ENCODE measurements around the gene DBNDD2. TPM values are rescaled to one million over a fixed set of nuclear protein-coding genes. Genes with fewer than 3 reads are reported as not detected.

DBNDD2 gene, protein sequence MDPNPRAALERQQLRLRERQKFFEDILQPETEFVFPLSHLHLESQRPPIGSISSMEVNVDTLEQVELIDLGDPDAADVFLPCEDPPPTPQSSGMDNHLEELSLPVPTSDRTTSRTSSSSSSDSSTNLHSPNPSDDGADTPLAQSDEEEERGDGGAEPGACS
- total RNA-seq, result 3.4 and 9.6 TPM in 2 replicates

DNA sequence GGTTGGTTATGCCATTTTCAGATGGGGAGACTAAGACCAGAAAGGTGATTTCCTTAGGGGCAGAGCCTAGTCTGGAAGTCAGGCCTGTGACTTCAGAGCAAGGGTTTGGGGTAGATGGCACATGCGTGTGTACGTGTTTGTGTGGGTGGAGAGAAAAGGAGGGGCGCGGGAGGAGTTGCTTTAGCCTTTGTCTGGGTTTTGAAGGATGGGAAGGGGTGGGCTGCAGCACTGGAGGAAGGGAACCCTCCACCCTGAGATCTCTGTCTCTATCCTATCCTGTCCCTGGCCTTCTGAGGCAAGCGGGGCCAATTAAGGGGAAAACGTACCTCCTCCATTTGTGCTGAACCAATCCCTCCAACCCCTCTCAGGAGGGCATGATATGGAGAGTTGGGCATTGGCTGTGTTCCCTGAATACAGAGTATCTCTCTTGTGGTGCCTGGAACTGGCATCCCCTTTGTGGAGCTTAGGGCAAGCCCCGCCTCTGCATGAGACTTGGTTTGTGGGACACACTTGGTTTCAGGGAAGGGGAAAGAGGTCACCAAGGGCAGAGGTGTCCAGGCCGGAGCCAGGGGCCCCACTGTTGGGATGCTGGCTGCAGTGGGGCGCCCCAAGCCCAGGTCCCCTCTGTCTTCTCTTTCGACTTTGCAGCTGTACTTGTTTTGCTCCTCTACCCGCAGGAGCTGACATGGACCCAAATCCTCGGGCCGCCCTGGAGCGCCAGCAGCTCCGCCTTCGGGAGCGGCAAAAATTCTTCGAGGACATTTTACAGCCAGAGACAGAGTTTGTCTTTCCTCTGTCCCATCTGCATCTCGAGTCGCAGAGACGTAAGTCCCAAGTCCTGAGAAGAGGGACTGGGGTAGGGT lies at the start of gene DBNDD2:
Gene DBNDD2 (plus strand): TSS at position 507 of the 863 bp plus-strand sequence. CDS start 179 bp downstream, at position 686.

DNA sequence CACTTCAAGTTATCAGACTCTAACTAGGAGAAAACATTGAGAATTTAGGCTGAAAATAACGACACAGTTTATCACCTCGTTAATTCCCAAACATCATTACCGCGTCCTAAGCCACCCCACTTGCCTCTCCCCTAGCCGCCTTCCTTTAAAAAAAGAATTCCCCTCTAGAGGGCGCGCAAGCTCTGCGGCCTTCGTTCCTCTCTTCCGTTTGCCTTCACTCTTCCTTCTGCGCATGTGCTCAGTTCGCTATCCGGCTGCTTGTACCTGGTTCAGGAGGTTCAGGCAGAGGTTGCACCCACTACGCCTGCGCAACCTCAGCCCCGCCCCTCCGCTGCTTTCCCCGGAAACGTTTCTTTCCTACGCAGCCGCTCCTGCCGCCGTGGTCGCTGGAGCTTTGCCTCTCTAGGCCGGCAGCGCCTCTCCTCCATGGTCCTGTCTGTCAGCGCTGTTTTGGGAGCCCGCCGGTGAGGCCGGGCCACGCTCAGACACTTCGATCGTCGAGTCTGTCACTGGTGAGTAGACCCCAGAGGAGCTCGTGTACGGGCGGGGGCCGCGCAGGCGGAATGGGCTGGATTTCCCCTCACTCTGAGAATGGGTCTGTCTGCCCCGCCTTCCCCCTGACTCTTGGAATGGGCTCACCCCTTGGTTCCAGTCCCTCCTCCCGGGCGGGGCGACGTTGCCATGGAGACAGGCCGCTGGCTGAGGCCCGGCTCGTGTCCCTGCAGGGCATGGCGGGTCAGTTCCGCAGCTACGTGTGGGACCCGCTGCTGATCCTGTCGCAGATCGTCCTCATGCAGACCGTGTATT lies 45.1 kb upstream of the DBNDD2 start, which contains the start of gene SYS1:
Gene SYS1 (plus strand): TSS at position 353 of the 807 bp plus-strand sequence. CDS start 376 bp downstream, at position 729.

DNA sequence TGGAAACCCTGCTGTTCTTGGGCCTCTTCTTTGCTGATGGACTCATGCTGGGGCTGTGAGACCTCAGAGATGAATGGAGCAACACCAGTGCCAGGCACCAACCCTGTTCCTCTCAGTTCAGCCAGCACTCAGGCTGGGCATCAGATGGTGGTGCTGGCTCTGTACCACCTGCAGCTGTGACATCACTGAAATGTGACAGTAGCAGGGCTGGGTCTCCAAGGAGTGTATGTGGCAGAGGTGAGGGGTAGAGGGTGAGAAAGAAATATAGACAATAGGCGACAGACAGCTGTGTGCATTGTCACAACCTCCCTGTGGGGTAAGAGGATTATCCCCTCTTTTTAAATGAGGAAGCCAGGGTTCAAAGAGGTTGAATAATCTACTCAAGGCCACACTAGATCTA lies 29.9 kb upstream of the DBNDD2 start, which contains the start of gene TP53TG5:
Gene TP53TG5 (minus strand): TSS at position 135 of the 400 bp plus-strand sequence. CDS start 89 bp downstream, at position 46.

DNA sequence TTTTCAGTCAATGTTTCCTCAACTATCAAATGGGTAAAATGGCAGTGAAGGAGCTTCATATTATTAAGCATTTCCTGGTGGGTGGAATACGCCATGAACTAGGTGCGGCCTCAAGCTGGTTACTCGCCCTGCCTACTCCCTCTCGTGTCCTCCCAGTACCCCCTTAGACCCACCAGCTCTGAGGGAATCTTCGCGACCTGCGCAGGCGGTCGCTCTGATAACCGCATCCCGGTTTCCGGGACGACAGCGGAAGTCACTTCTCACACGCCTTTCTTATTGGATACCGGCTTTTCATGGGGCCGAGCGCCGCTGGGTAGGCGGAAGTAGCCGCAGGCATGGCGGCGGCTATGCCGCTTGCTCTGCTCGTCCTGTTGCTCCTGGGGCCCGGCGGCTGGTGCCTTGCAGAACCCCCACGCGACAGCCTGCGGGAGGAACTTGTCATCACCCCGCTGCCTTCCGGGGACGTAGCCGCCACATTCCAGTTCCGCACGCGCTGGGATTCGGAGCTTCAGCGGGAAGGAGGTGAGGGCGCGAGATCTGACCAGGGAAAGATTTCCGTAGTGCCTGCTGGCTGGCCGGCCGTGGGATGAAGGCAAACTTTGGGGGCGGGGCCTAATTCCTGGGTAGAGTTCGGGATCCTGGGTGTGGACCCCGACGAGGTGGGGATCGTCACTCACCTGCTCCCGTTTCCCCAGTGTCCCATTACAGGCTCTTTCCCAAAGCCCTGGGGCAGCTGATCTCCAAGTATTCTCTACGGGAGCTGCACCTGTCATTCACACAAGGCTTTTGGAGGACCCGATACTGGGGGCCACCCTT lies 7.9 kb downstream of the DBNDD2 start, which contains the start of gene PIGT:
Gene PIGT (plus strand): TSS at position 320 of the 816 bp plus-strand sequence. CDS start 16 bp downstream, at position 336.

Other genes with a start within 250 kb of the DBNDD2 start
- not detected in 2 replicates for gene PI3, start 233.4 kb upstream of the DBNDD2 start, total RNA-seq
- not detected in 2 replicates for gene SEMG1, start 201.3 kb upstream of the DBNDD2 start, total RNA-seq
- not detected in 2 replicates for gene SEMG2, start 186.9 kb upstream of the DBNDD2 start, total RNA-seq
- gene SLPI, start 153.7 kb upstream of the DBNDD2 start, total RNA-seq, result not detected in 2 replicates
- gene RBPJL, start 101.4 kb upstream of the DBNDD2 start, total RNA-seq, result not detected in 2 replicates
- gene MATN4, start 100.0 kb upstream of the DBNDD2 start, total RNA-seq, result 0.11 TPM in 1 of 2 replicates, not detected in the other
- gene SDC4, start 59.9 kb upstream of the DBNDD2 start, total RNA-seq, result 129 and 156 TPM in 2 replicates
- 18.5 and 19.4 TPM in 2 replicates for gene SYS1, start 45.1 kb upstream of the DBNDD2 start, total RNA-seq
- not detected in 2 replicates for gene TP53TG5, start 30.0 kb upstream of the DBNDD2 start, total RNA-seq
- 16.7 and 21.1 TPM in 2 replicates for gene PIGT, start 7.9 kb downstream of the DBNDD2 start, total RNA-seq
- not detected in 2 replicates for gene WFDC2, start 61.5 kb downstream of the DBNDD2 start, total RNA-seq
- gene SPINT3, start 107.3 kb downstream of the DBNDD2 start, total RNA-seq, result not detected in 2 replicates
- gene WFDC6, start 131.2 kb downstream of the DBNDD2 start, total RNA-seq, result not detected in 2 replicates
- not detected in 2 replicates for gene EPPIN, start 139.1 kb downstream of the DBNDD2 start, total RNA-seq
- gene WFDC8, start 171.0 kb downstream of the DBNDD2 start, total RNA-seq, result not detected in 2 replicates
- not detected in 2 replicates for gene WFDC10A, start 221.4 kb downstream of the DBNDD2 start, total RNA-seq
- not detected in 2 replicates for gene WFDC9, start 223.0 kb downstream of the DBNDD2 start, total RNA-seq